Uterus (tissue), 4 donors: ENCODE measurements around the gene CD7. TPM values are rescaled to one million over a fixed set of nuclear protein-coding genes. Genes with fewer than 3 reads are reported as not detected.

Experiments
- DNase-seq, 2 donors: peaks; one replicate each; pipeline ENCODE4 v3.0.0-alpha.2; 2019 to 2020
- H3K27ac ChIP-seq, 2 donors: fragments of 200-600 bp; sonication (generic); 1 replicate in 1 of 2; 2 replicates in 1 of 2; pipeline ENCODE4 v1.5.1; 2016 to 2018
- H3K27me3 ChIP-seq, 2 donors: fragments of 200-600 bp; sonication (generic); one replicate each; pipeline ENCODE4 v1.5.1; 2018 to 2019; ENCODE audit warnings: control low read depth in 1 of 2
- H3K36me3 ChIP-seq, 2 donors: fragments of 200-600 bp; sonication (generic); one replicate each; pipeline ENCODE4 v1.5.1; 2019; ENCODE audit warnings: control low read depth in 1 of 2
- H3K4me1 ChIP-seq, 2 donors: fragments of 200-600 bp; sonication (generic); one replicate each; pipeline ENCODE4 v1.5.1; 2018 to 2019; ENCODE audit warnings: control low read depth in 1 of 2
- H3K4me3 ChIP-seq, 2 donors: fragments of 200-600 bp; sonication (generic); 1 replicate in 1 of 2; 2 replicates in 1 of 2; pipeline ENCODE4 v1.5.1; 2018 to 2019; ENCODE audit warnings: mild to moderate bottlenecking in 1 of 2
- H3K9me3 ChIP-seq, 2 donors: fragments of 200-600 bp; sonication (generic); one replicate each; pipeline ENCODE4 v1.5.1; 2019; ENCODE audit warnings: control low read depth in 1 of 2
- CTCF ChIP-seq, 4 experiments: fragments of 200-600 bp in 2 of 4; fragments of 450-650 bp in 2 of 4; sonication (generic) in 2 of 4; IDR thresholded peaks; one replicate each; pipeline ENCODE4 v1.5.1; 2016 to 2019; ENCODE audit warnings: antibody characterized with exemption in 4 of 4, mild to moderate bottlenecking in 2 of 4, moderate library complexity in 1 of 4
- POLR2A ChIP-seq, 2 donors: fragments of 450-650 bp; IDR thresholded peaks; one replicate each; pipeline ENCODE4 v1.6.1; 2016; ENCODE audit warnings: antibody characterized with exemption in 2 of 2, mild to moderate bottlenecking in 1 of 2, moderate library complexity in 1 of 2
- intact Hi-C: fragments of 100-400 bp; cut with DNase I; formaldehyde crosslinking; loops from one replicate; pipeline ENCODE4 v1.15.1; 2023; ENCODE audit warnings: low total_unique reads
- total RNA-seq, 4 donors: library from RNA; depleted of rRNA in 3 of 4; stranded (reverse); fragments of >200 nt in 3 of 4; gene quantifications; one replicate each; pipeline versions ENCODE4 v1.1.0 to v1.2.4, GENCODE V29; 2014 to 2023
- donor health status: DM: yes; HTN: yes; CAD: no.

The CD7 gene
- total RNA-seq, 4 donors from 2014 or later = 2.1 to 4.1 TPM; not detected in 2

GRCh38 chr17:82310877-82311276 lies 6.5 kb downstream of the CD7 start:
- Histone ChIP-seq H3K27me3 (peaks cover 6 to 24% of the 10 kb centered on the region in 2 donors), H3K4me1 (no peaks in the 10 kb centered on the region), H3K36me3 (no peaks in the 10 kb centered on the region), H3K27ac (no peak overlapping the region), H3K4me3 (no peak overlapping the region), H3K9me3 (no peaks in the 10 kb centered on the region)
- intact Hi-C loops = no loop called here
- no peak for DNase-seq
- TF ChIP-seq CTCF (IDR thresholded peaks at IDR 0.05) = no peak
- TF ChIP-seq POLR2A (IDR thresholded peaks at IDR 0.05) = no peak

GRCh38 chr17:82309656-82310570 lies 7.5 kb downstream of the CD7 start:
- intact Hi-C loops = no loop called here
- peaks cover 6 to 14% of the 10 kb centered on the region in 2 donors for H3K27me3 ChIP-seq

GRCh38 chr17:82305727-82306300 lies 11.6 kb downstream of the CD7 start:
- TF ChIP-seq CTCF (IDR thresholded peaks at IDR 0.05) (no peak), POLR2A (IDR thresholded peaks at IDR 0.05) (no peak)
- intact Hi-C loops = no loop called here
- Histone ChIP-seq H3K4me1 (no peaks in the 10 kb centered on the region), H3K36me3 (no peaks in the 10 kb centered on the region), H3K4me3 (no peak overlapping the region), H3K9me3 (no peaks in the 10 kb centered on the region), H3K27ac (no peak overlapping the region), H3K27me3 (no peaks in the 10 kb centered on the region)
- no peak for DNase-seq

More at GRCh38 chr17:82309656-82310570, 7.5 kb downstream of the CD7 start:
- Histone ChIP-seq H3K27ac (no peak overlapping the region), H3K36me3 (no peaks in the 10 kb centered on the region), H3K9me3 (no peaks in the 10 kb centered on the region), H3K4me3 (no peak overlapping the region), H3K4me1 (no peaks in the 10 kb centered on the region)
- TF ChIP-seq POLR2A (IDR thresholded peaks at IDR 0.05) = no peak
- no peak for TF ChIP-seq CTCF (IDR thresholded peaks at IDR 0.05)
- no peak for DNase-seq

GRCh38 chr17:82304826-82305726 lies 12.3 kb downstream of the CD7 start:
- DNase-seq = no peak
- intact Hi-C loops = no loop called here
- Histone ChIP-seq H3K4me1 (no peaks in the 10 kb centered on the region), H3K9me3 (no peaks in the 10 kb centered on the region), H3K4me3 (no peak overlapping the region), H3K27me3 (no peaks in the 10 kb centered on the region), H3K27ac (no peak overlapping the region), H3K36me3 (no peaks in the 10 kb centered on the region)
- TF ChIP-seq CTCF (IDR thresholded peaks at IDR 0.05) (no peak), POLR2A (IDR thresholded peaks at IDR 0.05) (no peak)
